Activated CD8-positive, alpha-beta T cell treated with anti-CD3 and anti-CD28 coated beads, Interleukin-2, amount 10 ng/mL, durations not matched to agents 7 days and 5 days (primary cell): ENCODE measurements around the gene UVRAG. TPM values are rescaled to one million over a fixed set of nuclear protein-coding genes. Genes with fewer than 3 reads are reported as not detected.

Experiments used
- ATAC-seq: fragments of 150-1000 bp; cut with Tn5 transposase; one replicate; pipeline ENCODE4 v1.10.0; 2021; ENCODE audit warnings: moderate library complexity
- CTCF ChIA-PET: fragments of 350-600 bp; sonication (Branson Sonifier 250); formaldehyde crosslinking; loops from one replicate; lab custom pipeline; 2021; ENCODE audit warnings: antibody characterized with exemption; lab: Charles Lee
- POLR2A ChIA-PET: fragments of 350-600 bp; sonication (Branson Sonifier 250); formaldehyde crosslinking; loops from one replicate; lab custom pipeline; 2021; ENCODE audit warnings: antibody characterized with exemption; lab: Charles Lee
- DNase-seq: peaks from one replicate; pipeline ENCODE4 v3.0.0-alpha.2; 2020
- H3K27ac Mint-ChIP-seq: one replicate; pipeline ENCODE4 v1.8.0; 2021; ENCODE audit warnings: mild to moderate bottlenecking, mixed read lengths
- H3K27me3 Mint-ChIP-seq: one replicate; pipeline ENCODE4 v1.8.0; 2021; ENCODE audit warnings: low read depth, mixed read lengths
- H3K36me3 Mint-ChIP-seq: one replicate; pipeline ENCODE4 v1.8.0; 2021; ENCODE audit warnings: low read depth, mixed read lengths
- H3K4me1 Mint-ChIP-seq: one replicate; pipeline ENCODE4 v1.8.0; 2021; ENCODE audit warnings: low read depth, mixed read lengths
- H3K4me3 Mint-ChIP-seq: one replicate; pipeline ENCODE4 v1.8.0; 2021; ENCODE audit warnings: mild to moderate bottlenecking, mixed read lengths
- H3K9me3 Mint-ChIP-seq: one replicate; pipeline ENCODE4 v1.8.0; 2022; ENCODE audit warnings: mixed read lengths; ENCODE audit not compliant: insufficient read depth
- total RNA-seq, 2 experiments: library from RNA; stranded (reverse); gene quantifications; one replicate each; pipeline ENCODE4 v1.2.3, GENCODE V29; 2021

UVRAG gene
- total RNA-seq, 2 experiments from 2014 or later, result 19.8 to 21.1 TPM

DNA sequence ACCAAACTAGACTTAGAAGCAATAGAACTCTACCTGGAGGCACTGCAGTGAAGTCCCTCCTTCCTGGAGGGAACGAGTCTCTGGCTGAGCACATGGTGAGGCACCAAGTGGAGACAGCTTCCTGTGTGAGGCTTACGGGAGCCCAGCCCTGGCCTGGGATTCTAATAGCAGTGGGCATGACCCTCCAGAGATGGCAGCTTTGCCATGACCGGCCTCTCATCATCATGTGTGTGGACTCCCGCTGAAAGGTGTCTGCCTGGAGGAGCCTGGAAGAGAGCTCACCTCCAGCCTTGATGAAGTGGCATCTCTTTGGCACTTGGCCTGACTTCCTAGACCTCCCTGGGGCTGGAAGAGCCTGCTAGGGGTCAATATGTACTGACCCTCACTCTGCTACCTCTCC is 38.5 kb upstream of the UVRAG start:
- H3K4me3 Mint-ChIP-seq, result no peak overlapping the region
- H3K4me1 Mint-ChIP-seq, result peaks cover 36% of the 10 kb centered on the region
- H3K9me3 Mint-ChIP-seq, result no peaks in the 10 kb centered on the region
- ChIA-PET CTCF (interaction anchor here (0.9 to 3.0 kb wide), 2 partner anchors 26 to 120 kb away, joined by 3 to 12 read pairs; no protein-coding TSS in a partner anchor), POLR2A (interaction anchor here (0.8 to 2.6 kb wide), 2 partner anchors 27 to 38 kb away, joined by 3 to 7 read pairs; no protein-coding TSS in a partner anchor)
- DNase-seq (no peak), ATAC-seq (no peak)
- H3K27ac Mint-ChIP-seq, result no peak overlapping the region
- H3K27me3 Mint-ChIP-seq, result peaks cover 2% of the 10 kb centered on the region
- no peaks in the 10 kb centered on the region for H3K36me3 Mint-ChIP-seq

- ChIA-PET POLR2A (interaction anchor here (2.6 kb wide), 1 partner anchor 37 kb away, joined by 7 read pairs; no protein-coding TSS in a partner anchor), CTCF (interaction anchor here (0.9 to 3.0 kb wide), 4 partner anchors 9 to 119 kb away, joined by 3 to 12 read pairs (median 3); no protein-coding TSS in a partner anchor)
- ATAC-seq (peak; percentile 59), DNase-seq (peak; percentile 31)
- Mint-ChIP-seq H3K27me3 (no peaks in the 10 kb centered on the region), H3K36me3 (no peaks in the 10 kb centered on the region), H3K27ac (peak overlapping the region; percentile 48), H3K4me3 (no peak overlapping the region), H3K9me3 (no peaks in the 10 kb centered on the region), H3K4me1 (peaks cover 36% of the 10 kb centered on the region)
These were observed 37.4 kb upstream of the UVRAG start for GRCh38 chr11:75777461-75778110.

DNA sequence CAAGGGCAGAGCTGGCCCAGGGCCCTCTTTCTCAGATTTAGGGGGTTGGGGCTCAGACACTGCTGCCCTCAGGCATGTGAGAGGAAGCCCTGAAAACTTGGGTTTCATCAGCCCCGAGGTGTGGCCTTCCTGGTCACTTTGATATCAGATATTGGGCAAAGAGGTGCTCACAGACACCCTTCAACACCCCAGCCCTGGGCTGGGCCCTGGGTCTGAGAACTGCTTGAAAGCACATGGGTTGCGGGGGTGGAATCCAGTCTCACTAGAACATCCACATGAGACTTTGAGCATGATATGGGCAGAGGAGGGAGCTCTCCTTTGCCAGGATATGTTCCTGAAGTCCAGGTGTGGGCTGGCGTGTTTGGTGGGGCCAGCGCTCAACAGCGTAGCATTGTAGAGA is 36.0 kb upstream of the UVRAG start:
- ATAC-seq, result no peak
- Mint-ChIP-seq H3K9me3 (no peaks in the 10 kb centered on the region), H3K36me3 (no peaks in the 10 kb centered on the region), H3K27ac (no peak overlapping the region), H3K4me1 (peaks cover 31% of the 10 kb centered on the region), H3K4me3 (no peak overlapping the region), H3K27me3 (no peaks in the 10 kb centered on the region)
- ChIA-PET POLR2A (no interaction called here), CTCF (interaction anchor here (3.0 kb wide), 1 partner anchor 24 kb away, joined by 12 read pairs; no protein-coding TSS in a partner anchor)
- DNase-seq, result no peak

DNA sequence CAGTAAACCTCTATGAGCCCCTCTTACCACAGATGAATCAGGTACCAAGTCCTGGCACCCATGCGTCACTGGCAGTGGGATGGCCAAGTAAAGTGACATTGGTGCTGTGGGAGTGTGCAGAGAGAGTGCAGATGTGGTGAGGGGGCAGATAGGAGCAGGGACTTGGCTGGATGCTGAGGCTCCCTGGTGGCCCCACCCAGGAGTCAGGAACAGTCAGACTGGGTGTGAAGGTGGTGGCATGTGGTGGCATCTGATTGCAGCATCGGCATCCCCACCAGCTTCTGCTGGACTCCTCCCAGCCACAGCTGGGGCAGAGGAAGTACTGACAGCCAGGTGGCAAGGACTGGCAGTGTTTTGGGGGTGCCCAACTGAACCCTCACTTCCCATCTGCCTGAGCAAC is 35.0 kb upstream of the UVRAG start:
- H3K36me3 Mint-ChIP-seq, result no peaks in the 10 kb centered on the region
- ChIA-PET POLR2A (no interaction called here), CTCF (interaction anchor here (1.1 kb wide), 1 partner anchor 87 kb away, joined by 5 read pairs; no protein-coding TSS in a partner anchor)
- no peak overlapping the region for H3K4me3 Mint-ChIP-seq
- DNase-seq (no peak), ATAC-seq (no peak)
- peaks cover 28% of the 10 kb centered on the region for H3K4me1 Mint-ChIP-seq
- no peaks in the 10 kb centered on the region for H3K9me3 Mint-ChIP-seq
- no peaks in the 10 kb centered on the region for H3K27me3 Mint-ChIP-seq
- H3K27ac Mint-ChIP-seq, result no peak overlapping the region

GRCh38 chr11:75780888-75781287 is 34.1 kb upstream of the UVRAG start:
- Mint-ChIP-seq H3K27me3 (no peaks in the 10 kb centered on the region), H3K27ac (no peak overlapping the region), H3K9me3 (no peaks in the 10 kb centered on the region), H3K4me1 (peaks cover 27% of the 10 kb centered on the region), H3K4me3 (no peak overlapping the region), H3K36me3 (no peaks in the 10 kb centered on the region)
- CTCF ChIA-PET, result interaction anchor here (1.1 to 1.7 kb wide), 2 partner anchors 22 to 86 kb away, joined by 5 to 7 read pairs; no protein-coding TSS in a partner anchor
- DNase-seq (no peak), ATAC-seq (no peak)
- POLR2A ChIA-PET, result no interaction called here

DNA sequence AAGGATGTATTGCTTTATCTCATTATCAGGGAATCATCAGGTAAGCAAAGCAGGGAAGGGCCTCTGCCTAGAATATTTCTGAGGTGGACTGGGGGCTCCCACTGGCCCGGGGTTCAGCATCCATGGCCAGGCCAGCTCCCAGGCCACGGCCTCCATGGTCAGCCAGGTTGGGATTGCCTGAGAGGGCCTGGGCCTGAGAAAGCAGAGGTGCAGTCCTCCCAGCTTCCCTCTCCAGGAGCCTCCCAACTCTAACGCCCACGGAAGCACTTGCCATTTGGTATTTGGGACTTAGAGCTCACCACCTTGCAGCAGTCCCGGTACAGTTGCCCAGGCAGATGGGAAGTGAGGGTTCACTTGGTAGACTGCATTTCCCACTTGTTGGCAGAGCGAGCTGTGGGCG is 33.7 kb upstream of the UVRAG start:
- ATAC-seq (no peak), DNase-seq (no peak)
- H3K4me1 Mint-ChIP-seq, result peaks cover 26% of the 10 kb centered on the region
- H3K4me3 Mint-ChIP-seq, result no peak overlapping the region
- ChIA-PET POLR2A (no interaction called here), CTCF (interaction anchor here (1.7 kb wide), 1 partner anchor 22 kb away, joined by 7 read pairs; no protein-coding TSS in a partner anchor)
- no peaks in the 10 kb centered on the region for H3K27me3 Mint-ChIP-seq
- no peak overlapping the region for H3K27ac Mint-ChIP-seq
- no peaks in the 10 kb centered on the region for H3K9me3 Mint-ChIP-seq
- H3K36me3 Mint-ChIP-seq, result no peaks in the 10 kb centered on the region

GRCh38 chr11:75781831-75782230 is 33.2 kb upstream of the UVRAG start:
- Mint-ChIP-seq H3K36me3 (no peaks in the 10 kb centered on the region), H3K27me3 (no peaks in the 10 kb centered on the region), H3K4me3 (no peak overlapping the region), H3K9me3 (no peaks in the 10 kb centered on the region), H3K4me1 (peaks cover 22% of the 10 kb centered on the region), H3K27ac (no peak overlapping the region)
- ATAC-seq, result no peak
- POLR2A ChIA-PET, result no interaction called here
- no peak for DNase-seq
- CTCF ChIA-PET, result interaction anchor here (1.7 kb wide), 1 partner anchor 21 kb away, joined by 7 read pairs; no protein-coding TSS in a partner anchor

- ATAC-seq, result no peak
- Mint-ChIP-seq H3K4me1 (peaks cover 13% of the 10 kb centered on the region), H3K4me3 (no peak overlapping the region), H3K27me3 (no peaks in the 10 kb centered on the region), H3K36me3 (no peaks in the 10 kb centered on the region), H3K9me3 (no peaks in the 10 kb centered on the region), H3K27ac (no peak overlapping the region)
- no peak for DNase-seq
- ChIA-PET POLR2A (no interaction called here), CTCF (interaction anchor here (1.6 kb wide), 1 partner anchor 20 kb away, joined by 4 read pairs; no protein-coding TSS in a partner anchor)
These were observed 32.3 kb upstream of the UVRAG start for GRCh38 chr11:75782540-75783263.

GRCh38 chr11:75783416-75784084 is 31.5 kb upstream of the UVRAG start:
- H3K4me1 Mint-ChIP-seq, result peaks cover 7% of the 10 kb centered on the region
- DNase-seq, result no peak
- H3K27ac Mint-ChIP-seq, result no peak overlapping the region
- CTCF ChIA-PET, result interaction anchor here (1.6 kb wide), 1 partner anchor 19 kb away, joined by 4 read pairs; no protein-coding TSS in a partner anchor
- H3K36me3 Mint-ChIP-seq, result no peaks in the 10 kb centered on the region
- no peak overlapping the region for H3K4me3 Mint-ChIP-seq
- H3K9me3 Mint-ChIP-seq, result no peaks in the 10 kb centered on the region
- H3K27me3 Mint-ChIP-seq, result no peaks in the 10 kb centered on the region
- no peak for ATAC-seq
- POLR2A ChIA-PET, result no interaction called here

DNA sequence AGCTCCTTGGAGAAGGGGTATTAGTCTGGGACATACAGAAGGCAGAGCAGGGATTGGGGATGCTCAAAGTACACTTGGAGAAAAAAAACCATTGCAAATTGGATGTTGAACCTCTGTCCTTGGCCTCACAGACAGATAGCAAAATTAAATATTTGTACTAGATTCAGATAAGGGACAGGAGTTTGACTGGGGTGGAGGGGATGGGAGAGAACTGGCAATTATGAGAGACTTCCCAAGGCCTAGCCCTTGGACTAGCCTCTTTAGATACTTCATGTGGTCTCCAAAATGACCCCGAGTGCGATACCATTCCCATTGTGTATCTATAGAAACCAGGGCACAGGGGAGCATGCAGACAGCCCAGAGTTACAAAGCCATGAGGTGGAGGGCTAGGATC is 30.9 kb upstream of the UVRAG start:
- H3K36me3 Mint-ChIP-seq, result no peaks in the 10 kb centered on the region
- H3K4me1 Mint-ChIP-seq, result peaks cover 7% of the 10 kb centered on the region
- no peak for ATAC-seq
- CTCF ChIA-PET, result interaction anchor here (1.6 kb wide), 1 partner anchor 19 kb away, joined by 4 read pairs; no protein-coding TSS in a partner anchor
- no peak for DNase-seq
- H3K4me3 Mint-ChIP-seq, result no peak overlapping the region
- POLR2A ChIA-PET, result no interaction called here
- no peak overlapping the region for H3K27ac Mint-ChIP-seq
- H3K27me3 Mint-ChIP-seq, result no peaks in the 10 kb centered on the region
- H3K9me3 Mint-ChIP-seq, result no peaks in the 10 kb centered on the region

DNA sequence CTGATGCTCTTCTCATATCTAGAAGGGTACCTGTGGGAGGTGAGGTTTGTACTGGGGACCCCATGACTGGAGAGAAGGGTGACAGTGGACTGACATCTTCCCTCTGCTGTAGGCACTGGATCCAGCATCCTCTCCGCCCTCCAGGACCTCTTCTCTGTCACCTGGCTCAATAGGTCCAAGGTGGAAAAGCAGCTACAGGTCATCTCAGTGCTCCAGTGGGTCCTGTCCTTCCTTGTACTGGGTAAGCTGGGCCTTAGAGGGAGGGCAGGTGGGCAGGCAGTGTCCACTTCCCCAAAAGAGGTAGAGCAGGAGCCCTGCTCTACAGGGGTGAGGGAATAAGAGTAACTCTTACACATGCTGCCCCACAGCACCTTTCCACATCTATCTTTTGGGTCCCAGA is 30.5 kb upstream of the UVRAG start:
- DNase-seq, result no peak
- CTCF ChIA-PET, result no interaction called here

More for the DNA sequence above, 30.5 kb upstream of the UVRAG start:
- H3K27me3 Mint-ChIP-seq, result no peaks in the 10 kb centered on the region
- no peak overlapping the region for H3K4me3 Mint-ChIP-seq
- peaks cover 7% of the 10 kb centered on the region for H3K4me1 Mint-ChIP-seq
- no peak overlapping the region for H3K27ac Mint-ChIP-seq
- no peaks in the 10 kb centered on the region for H3K9me3 Mint-ChIP-seq
- POLR2A ChIA-PET, result no interaction called here
- no peaks in the 10 kb centered on the region for H3K36me3 Mint-ChIP-seq
- no peak for ATAC-seq
